ENCODE results near the gene RET. TPM values are rescaled to one million over a fixed set of nuclear protein-coding genes. Genes with fewer than 3 reads are reported as not detected.
"Not testable (repeated sequence)": the region's sequence is repeated elsewhere in the genome, so short reads cannot be mapped to it uniquely, and the experiment has no call there.

The RET gene
- total RNA-seq, 1 experiment from 2014 or later: not detected

GRCh38 chr10:43079856-43080255, 3.0 kb downstream of the RET start:
- H3K4me3 ChIP-seq: no peak overlapping the region
- H3K36me3 ChIP-seq: no peaks in the 10 kb centered on the region
- peaks cover 17% of the 10 kb centered on the region; the same call in 1 of the 2 replicates for H3K27me3 ChIP-seq
- no peak for DNase-seq
- H3K9me3 ChIP-seq: no peaks in the 10 kb centered on the region

- DNase-seq: no peak
- Histone ChIP-seq H3K27me3 (peaks cover 10% of the 10 kb centered on the region; the same call in 1 of the 2 replicates), H3K9me3 (no peaks in the 10 kb centered on the region), H3K36me3 (no peaks in the 10 kb centered on the region), H3K4me3 (no peak overlapping the region)
Measured at GRCh38 chr10:43082087-43082486, 5.2 kb downstream of the RET start.

- no peak overlapping the region for H3K4me3 ChIP-seq
Measured at GRCh38 chr10:43082746-43083145, 5.9 kb downstream of the RET start.

GRCh38 chr10:43083764-43084163, 6.9 kb downstream of the RET start:
- Histone ChIP-seq H3K36me3 (no peaks in the 10 kb centered on the region), H3K4me3 (no peak overlapping the region), H3K27me3 (no peaks in the 10 kb centered on the region), H3K9me3 (no peaks in the 10 kb centered on the region)
- no peak for DNase-seq

More at GRCh38 chr10:43082746-43083145, 5.9 kb downstream of the RET start:
- H3K36me3 ChIP-seq: no peaks in the 10 kb centered on the region
- no peak for DNase-seq
- peaks cover 7% of the 10 kb centered on the region; the same call in 1 of the 2 replicates for H3K27me3 ChIP-seq
- H3K9me3 ChIP-seq: no peaks in the 10 kb centered on the region

- H3K9me3 ChIP-seq: no peaks in the 10 kb centered on the region
- no peaks in the 10 kb centered on the region for H3K36me3 ChIP-seq
- no peak overlapping the region for H3K4me3 ChIP-seq
- no peak for DNase-seq
- no peaks in the 10 kb centered on the region for H3K27me3 ChIP-seq
Measured at GRCh38 chr10:43084812-43085211, 7.9 kb downstream of the RET start.

- Histone ChIP-seq H3K36me3 (no peaks in the 10 kb centered on the region), H3K27me3 (no peaks in the 10 kb centered on the region), H3K9me3 (no peaks in the 10 kb centered on the region), H3K4me3 (no peak overlapping the region)
- no peak for DNase-seq
Measured at GRCh38 chr10:43086321-43086942, 9.6 kb downstream of the RET start.

- Histone ChIP-seq H3K9me3 (no peaks in the 10 kb centered on the region), H3K36me3 (no peaks in the 10 kb centered on the region), H3K27me3 (no peaks in the 10 kb centered on the region), H3K4me3 (no peak overlapping the region)
- no peak for DNase-seq
Measured at GRCh38 chr10:43089519-43089918, 12.7 kb downstream of the RET start.

GRCh38 chr10:43090188-43090587, 13.3 kb downstream of the RET start:
- no peak for DNase-seq
- Histone ChIP-seq H3K36me3 (no peaks in the 10 kb centered on the region), H3K9me3 (no peaks in the 10 kb centered on the region), H3K27me3 (no peaks in the 10 kb centered on the region), H3K4me3 (no peak overlapping the region)

GRCh38 chr10:43090664-43091063, 13.8 kb downstream of the RET start:
- no peaks in the 10 kb centered on the region for H3K36me3 ChIP-seq
- H3K9me3 ChIP-seq: no peaks in the 10 kb centered on the region
- DNase-seq: no peak
- H3K4me3 ChIP-seq: no peak overlapping the region
- no peaks in the 10 kb centered on the region for H3K27me3 ChIP-seq

GRCh38 chr10:43091846-43092245, 15.0 kb downstream of the RET start:
- no peak for DNase-seq
- Histone ChIP-seq H3K27me3 (no peaks in the 10 kb centered on the region), H3K9me3 (no peaks in the 10 kb centered on the region), H3K36me3 (no peaks in the 10 kb centered on the region), H3K4me3 (no peak overlapping the region)

- Histone ChIP-seq H3K36me3 (no peaks in the 10 kb centered on the region), H3K4me3 (no peak overlapping the region), H3K9me3 (no peaks in the 10 kb centered on the region), H3K27me3 (no peaks in the 10 kb centered on the region)
- no peak for DNase-seq
Measured at GRCh38 chr10:43093423-43094076, 16.7 kb downstream of the RET start.

GRCh38 chr10:43094085-43094484, 17.2 kb downstream of the RET start:
- no peaks in the 10 kb centered on the region for H3K9me3 ChIP-seq

GRCh38 chr10:43099339-43099738, 22.5 kb downstream of the RET start:
- H3K36me3 ChIP-seq, H3K9me3 ChIP-seq, H3K4me3 ChIP-seq, DNase-seq, H3K27me3 ChIP-seq: not testable (repeated sequence)

More at GRCh38 chr10:43094085-43094484, 17.2 kb downstream of the RET start:
- Histone ChIP-seq H3K4me3 (no peak overlapping the region), H3K27me3 (no peaks in the 10 kb centered on the region), H3K36me3 (no peaks in the 10 kb centered on the region)
- no peak for DNase-seq

- H3K4me3 ChIP-seq: no peak overlapping the region
- no peaks in the 10 kb centered on the region for H3K27me3 ChIP-seq
- H3K36me3 ChIP-seq: no peaks in the 10 kb centered on the region
- no peak for DNase-seq
- no peaks in the 10 kb centered on the region for H3K9me3 ChIP-seq
Measured at GRCh38 chr10:43099928-43100327, 23.1 kb downstream of the RET start.

- Histone ChIP-seq H3K36me3 (no peaks in the 10 kb centered on the region), H3K27me3 (no peaks in the 10 kb centered on the region), H3K9me3 (no peaks in the 10 kb centered on the region), H3K4me3 (no peak overlapping the region)
- no peak for DNase-seq
Measured at GRCh38 chr10:43100366-43100765, 23.5 kb downstream of the RET start.

- H3K27me3 ChIP-seq: no peaks in the 10 kb centered on the region
- no peaks in the 10 kb centered on the region for H3K36me3 ChIP-seq
- no peak overlapping the region for H3K4me3 ChIP-seq
- DNase-seq: no peak
- H3K9me3 ChIP-seq: no peaks in the 10 kb centered on the region
Measured at GRCh38 chr10:43102063-43102828, 25.4 kb downstream of the RET start.

GRCh38 chr10:43105102-43105955, 28.5 kb downstream of the RET start:
- no peaks in the 10 kb centered on the region for H3K9me3 ChIP-seq
- H3K36me3 ChIP-seq: no peaks in the 10 kb centered on the region
- peak overlapping the region; percentile 45 for H3K4me3 ChIP-seq
- H3K27me3 ChIP-seq: no peaks in the 10 kb centered on the region
- peak; percentile 81 for DNase-seq
